Right ventricle myocardium inferior (tissue), 1 donor: ENCODE data around the gene MTCL1. TPM values are rescaled to one million over a fixed set of nuclear protein-coding genes. Genes with fewer than 3 reads are reported as not detected.

ENCODE experiments used
- ATAC-seq: fragments of 200-7000 bp; cut with Tn5 transposase; one replicate; pipeline ENCODE4 v1.9.1; 2020; ENCODE audit warnings: mild to moderate bottlenecking, moderate library complexity
- DNase-seq: peaks from one replicate; pipeline ENCODE4 v3.0.0; 2021; ENCODE audit errors: missing footprints
- intact Hi-C: fragments of 100-400 bp; cut with DNase I; formaldehyde crosslinking; loops from one replicate; pipeline ENCODE4 v1.11.0; 2022
- total RNA-seq: library from RNA; stranded (reverse); fragmentation: NEBNext Ultra II Directional; extraction: Animal tissue kit (Norgen Biotek cat#: 25700); gene quantifications from one replicate; pipeline ENCODE4 v1.2.1, GENCODE V29; 2021
- donor health status: DM: no; HTN: yes; CAD: no; lungs with severe emphysema.

The MTCL1 gene
- total RNA-seq, 1 donor from 2014 or later, result 7.0 TPM

GRCh38 chr18:8856769-8857393, 151.5 kb downstream of the MTCL1 start:
- intact Hi-C loops, result no loop called here
- no peak for ATAC-seq
- no peak for DNase-seq

- intact Hi-C loops, result no loop called here
- ATAC-seq (no peak), DNase-seq (no peak)
Measured at GRCh38 chr18:8857806-8858205, 152.4 kb downstream of the MTCL1 start.

- intact Hi-C loops, result no loop called here
- DNase-seq (no peak), ATAC-seq (peak; percentile 78)
Measured at GRCh38 chr18:8858888-8859511, 153.6 kb downstream of the MTCL1 start.

GRCh38 chr18:8860845-8861642, 155.7 kb downstream of the MTCL1 start:
- ATAC-seq (no peak), DNase-seq (no peak)
- intact Hi-C loops, result no loop called here

GRCh38 chr18:8863427-8863826, 158.1 kb downstream of the MTCL1 start:
- no peak for DNase-seq
- no peak for ATAC-seq
- intact Hi-C loops, result no loop called here

- intact Hi-C loops, result no loop called here
- no peak for DNase-seq
- ATAC-seq, result no peak
Measured at GRCh38 chr18:8865934-8866333, 160.6 kb downstream of the MTCL1 start.

GRCh38 chr18:8866679-8867078, 161.3 kb downstream of the MTCL1 start:
- intact Hi-C loops, result no loop called here
- ATAC-seq (no peak), DNase-seq (no peak)

GRCh38 chr18:8868276-8868675, 162.9 kb downstream of the MTCL1 start:
- ATAC-seq (no peak), DNase-seq (no peak)
- intact Hi-C loops, result no loop called here

GRCh38 chr18:8868779-8869415, 163.5 kb downstream of the MTCL1 start:
- intact Hi-C loops, result no loop called here
- no peak for DNase-seq
- no peak for ATAC-seq

- DNase-seq (no peak), ATAC-seq (no peak)
- intact Hi-C loops, result no loop called here
Measured at GRCh38 chr18:8869696-8870095, 164.3 kb downstream of the MTCL1 start.

GRCh38 chr18:8870528-8870927, 165.2 kb downstream of the MTCL1 start:
- ATAC-seq, result no peak
- no peak for DNase-seq
- intact Hi-C loops, result no loop called here

GRCh38 chr18:8871489-8871888, 166.1 kb downstream of the MTCL1 start:
- ATAC-seq (no peak), DNase-seq (no peak)
- intact Hi-C loops, result no loop called here

- DNase-seq (no peak), ATAC-seq (no peak)
- intact Hi-C loops, result no loop called here
Measured at GRCh38 chr18:8874872-8875271, 169.5 kb downstream of the MTCL1 start.

- intact Hi-C loops, result no loop called here
- DNase-seq (no peak), ATAC-seq (no peak)
Measured at GRCh38 chr18:8876887-8877286, 171.5 kb downstream of the MTCL1 start.

- DNase-seq, result no peak
- ATAC-seq, result no peak
- intact Hi-C loops, result no loop called here
Measured at GRCh38 chr18:8881103-8881502, 175.7 kb downstream of the MTCL1 start.

Other genes starting within 250 kb of the MTCL1 start
- 113 TPM for gene RAB12, start 96.1 kb upstream of the MTCL1 start, total RNA-seq